Measurements from ENCODE around the gene TOX3. TPM values are rescaled to one million over a fixed set of nuclear protein-coding genes. Genes with fewer than 3 reads are reported as not detected.

Gene TOX3
- total RNA-seq, 4 donors from 2014 or later: 0.12 to 4.8 (median 2.0) TPM; not detected in 1

GRCh38 chr16:52535076-52535475, 11.9 kb downstream of the TOX3 start:
- H3K4me3 ChIP-seq: no peak overlapping the region
- H3K36me3 ChIP-seq: no peaks in the 10 kb centered on the region
- no peaks in the 10 kb centered on the region for H3K9me3 ChIP-seq
- H3K27me3 ChIP-seq: peaks cover 1% of the 10 kb centered on the region
- H3K27ac ChIP-seq: no peak overlapping the region
- H3K4me1 ChIP-seq: no peaks in the 10 kb centered on the region
- no peak for ATAC-seq
- WGBS, 2 donors (ENCODE audit: low coverage in 1 of 2): 92 to 100% methylated on average over 1 to 3 of the region's 3 CpGs
- TF ChIP-seq EP300 (IDR thresholded peaks at IDR 0.05): no peak
- no peak for TF ChIP-seq POLR2A (IDR thresholded peaks at IDR 0.05)
- no peak for TF ChIP-seq POLR2AphosphoS5 (IDR thresholded peaks at IDR 0.05)
- no peak for TF ChIP-seq CTCF (IDR thresholded peaks at IDR 0.05)

- Histone ChIP-seq H3K4me1 (no peaks in the 10 kb centered on the region), H3K36me3 (no peaks in the 10 kb centered on the region), H3K27me3 (no peaks in the 10 kb centered on the region), H3K27ac (no peak overlapping the region), H3K4me3 (no peak overlapping the region), H3K9me3 (no peaks in the 10 kb centered on the region)
- WGBS, 2 donors (ENCODE audit: low coverage in 1 of 2): 71 to 100% methylated on average over 1 of the region's 1 CpG
- TF ChIP-seq POLR2A (IDR thresholded peaks at IDR 0.05): no peak
- no peak for TF ChIP-seq CTCF (IDR thresholded peaks at IDR 0.05)
- TF ChIP-seq EP300 (IDR thresholded peaks at IDR 0.05): no peak
- no peak for TF ChIP-seq POLR2AphosphoS5 (IDR thresholded peaks at IDR 0.05)
- no peak for ATAC-seq
These were observed 13.6 kb downstream of the TOX3 start for GRCh38 chr16:52533296-52533695.

- 86 to 94% methylated on average over 2 to 6 of the region's 8 CpGs for WGBS, 2 donors (ENCODE audit: low coverage in 1 of 2)
These were observed 14.6 kb downstream of the TOX3 start for GRCh38 chr16:52532384-52532783.

GRCh38 chr16:52529226-52529625, 17.7 kb downstream of the TOX3 start:
- WGBS, 2 donors (ENCODE audit: low coverage in 1 of 2): 78 to 89% methylated on average over 1 of the region's 1 CpG
- Histone ChIP-seq H3K36me3 (no peaks in the 10 kb centered on the region), H3K27me3 (no peaks in the 10 kb centered on the region), H3K9me3 (no peaks in the 10 kb centered on the region), H3K4me3 (no peak overlapping the region), H3K27ac (no peak overlapping the region), H3K4me1 (no peaks in the 10 kb centered on the region)
- TF ChIP-seq POLR2AphosphoS5 (IDR thresholded peaks at IDR 0.05): no peak
- no peak for TF ChIP-seq POLR2A (IDR thresholded peaks at IDR 0.05)
- TF ChIP-seq EP300 (IDR thresholded peaks at IDR 0.05): no peak
- no peak for TF ChIP-seq CTCF (IDR thresholded peaks at IDR 0.05)
- ATAC-seq: no peak

More at GRCh38 chr16:52532384-52532783, 14.6 kb downstream of the TOX3 start:
- H3K36me3 ChIP-seq: no peaks in the 10 kb centered on the region
- H3K4me1 ChIP-seq: no peaks in the 10 kb centered on the region
- H3K9me3 ChIP-seq: no peaks in the 10 kb centered on the region
- no peak for ATAC-seq
- TF ChIP-seq POLR2AphosphoS5 (IDR thresholded peaks at IDR 0.05) (no peak), EP300 (IDR thresholded peaks at IDR 0.05) (no peak), POLR2A (IDR thresholded peaks at IDR 0.05) (no peak), CTCF (IDR thresholded peaks at IDR 0.05) (no peak)
- no peaks in the 10 kb centered on the region for H3K27me3 ChIP-seq
- no peak overlapping the region for H3K27ac ChIP-seq
- no peak overlapping the region for H3K4me3 ChIP-seq

- Histone ChIP-seq H3K36me3 (no peaks in the 10 kb centered on the region), H3K27ac (no peak overlapping the region), H3K4me1 (no peaks in the 10 kb centered on the region), H3K4me3 (no peak overlapping the region), H3K27me3 (no peaks in the 10 kb centered on the region), H3K9me3 (no peaks in the 10 kb centered on the region)
- no peak for TF ChIP-seq POLR2AphosphoS5 (IDR thresholded peaks at IDR 0.05)
- TF ChIP-seq POLR2A (IDR thresholded peaks at IDR 0.05): no peak
- TF ChIP-seq CTCF (IDR thresholded peaks at IDR 0.05): no peak
- TF ChIP-seq EP300 (IDR thresholded peaks at IDR 0.05): no peak
- 70 to 89% methylated on average over 1 to 4 of the region's 5 CpGs for WGBS, 2 donors (ENCODE audit: low coverage in 1 of 2)
- ATAC-seq: no peak
These were observed 18.4 kb downstream of the TOX3 start for GRCh38 chr16:52528393-52529065.

Data from gastroesophageal sphincter (tissue), 4 donors.